GM18861 (cell line): ENCODE measurements around the gene RNF141.

Experiments
- ATAC-seq: cut with Tn5 transposase; IDR thresholded peaks from one replicate; pipeline ENCODE4 v1.9.1; 2021; ENCODE audit not compliant: unreplicated experiment

Gene RNF141

GRCh38 chr11:10483174-10483573 lies 57.8 kb downstream of the RNF141 start:
- no peak for ATAC-seq

GRCh38 chr11:10481560-10482349 lies 59.2 kb downstream of the RNF141 start:
- no peak for ATAC-seq

- ATAC-seq: no peak
Observed at GRCh38 chr11:10480760-10481159, 60.2 kb downstream of the RNF141 start.

GRCh38 chr11:10480026-10480425 lies 61.0 kb downstream of the RNF141 start:
- no peak for ATAC-seq

GRCh38 chr11:10478574-10479550 lies 62.1 kb downstream of the RNF141 start:
- ATAC-seq: no peak

GRCh38 chr11:10478066-10478465 lies 62.9 kb downstream of the RNF141 start:
- ATAC-seq: no peak

- ATAC-seq: no peak
Observed at GRCh38 chr11:10477690-10478046, 63.3 kb downstream of the RNF141 start.

- no peak for ATAC-seq
Observed at GRCh38 chr11:10476927-10477689, 63.9 kb downstream of the RNF141 start.

GRCh38 chr11:10476342-10476741 lies 64.6 kb downstream of the RNF141 start:
- no peak for ATAC-seq

GRCh38 chr11:10474551-10474950 lies 66.4 kb downstream of the RNF141 start:
- ATAC-seq: no peak

- no peak for ATAC-seq
Observed at GRCh38 chr11:10473371-10473770, 67.6 kb downstream of the RNF141 start.

GRCh38 chr11:10462746-10463300 lies 78.2 kb downstream of the RNF141 start:
- no peak for ATAC-seq
